Fibroblast of lung (primary cell): ENCODE measurements around the gene MYO5B. TPM values are rescaled to one million over a fixed set of nuclear protein-coding genes. Genes with fewer than 3 reads are reported as not detected.

Source experiments
- DNase-seq, 2 donors: peaks; one replicate each; pipeline versions ENCODE4 v3.0.0 to v3.0.0-alpha.2; 2010; ENCODE audit warnings: low read depth in 2 of 2
- H2AFZ ChIP-seq: 2 replicates; pipeline ENCODE4 v1.5.1; 2012; ENCODE audit warnings: low read length, control low read depth, inconsistent platforms
- H3K27ac ChIP-seq: 2 replicates; pipeline ENCODE4 v1.5.1; 2011; ENCODE audit warnings: low read length, control low read depth; ENCODE audit not compliant: insufficient read depth
- H3K27me3 ChIP-seq: 2 replicates; pipeline ENCODE4 v1.5.1; 2011; ENCODE audit warnings: mild to moderate bottlenecking, low read length; ENCODE audit not compliant: control insufficient read depth, insufficient read depth
- H3K36me3 ChIP-seq: 2 replicates; pipeline ENCODE4 v1.5.1; 2011; ENCODE audit warnings: low read length; ENCODE audit not compliant: control insufficient read depth, insufficient read depth
- H3K4me1 ChIP-seq: 2 replicates; pipeline ENCODE4 v1.5.1; 2011; ENCODE audit warnings: low read length; ENCODE audit not compliant: control insufficient read depth, insufficient read depth; ENCODE audit errors: extremely low read depth
- H3K4me2 ChIP-seq: 2 replicates; pipeline ENCODE4 v1.5.1; 2011; ENCODE audit warnings: low read length, control low read depth; ENCODE audit not compliant: insufficient read depth; ENCODE audit errors: extremely low read depth
- H3K4me3 ChIP-seq, 4 experiments: fragments of 200-600 bp in 1 of 4; sonication (generic) in 1 of 4; replicated peaks in 1 of 4; 2 replicates each; pipeline ENCODE4 v1.5.1; 2011 to 2016; ENCODE audit warnings: low read length in 4 of 4, low read depth in 3 of 4, mild to moderate bottlenecking in 3 of 4, control low read depth in 2 of 4, inconsistent platforms in 1 of 4, mixed read lengths in 1 of 4; ENCODE audit not compliant: insufficient read depth in 1 of 4; ENCODE audit errors: control extremely low read depth in 1 of 4
- H3K79me2 ChIP-seq: 2 replicates; pipeline ENCODE4 v1.5.1; 2012; ENCODE audit warnings: mild to moderate bottlenecking, low read length, inconsistent platforms; ENCODE audit not compliant: control insufficient read depth, insufficient read depth
- H3K9ac ChIP-seq: 2 replicates; pipeline ENCODE4 v1.5.1; 2011; ENCODE audit warnings: mild to moderate bottlenecking, low read length, control low read depth; ENCODE audit not compliant: insufficient read depth
- H3K9me3 ChIP-seq: 2 replicates; pipeline ENCODE4 v1.5.1; 2012; ENCODE audit warnings: low read depth, low read length; ENCODE audit not compliant: control insufficient read depth, insufficient read depth
- H4K20me1 ChIP-seq: 2 replicates; pipeline ENCODE4 v1.5.1; 2011; ENCODE audit warnings: low read length; ENCODE audit not compliant: control insufficient read depth, insufficient read depth; ENCODE audit errors: extremely low read depth
- CTCF ChIP-seq, 2 donors: IDR thresholded peaks in 1 of 2; conservative IDR thresholded peaks in 1 of 2; 1 replicate in 1 of 2; 2 replicates in 1 of 2; pipeline ENCODE4 v1.5.1; 2011 to 2012; ENCODE audit warnings: low read length in 2 of 2, control low read depth in 1 of 2, inconsistent platforms in 1 of 2, low read depth in 1 of 2, mild to moderate bottlenecking in 1 of 2
- EZH2 ChIP-seq: IDR thresholded peaks from 2 replicates; pipeline ENCODE4 v1.5.1; 2012; ENCODE audit warnings: low read length, control low read depth, mild to moderate bottlenecking; ENCODE audit errors: missing control alignments
- polyA plus RNA-seq, 2 donors: library from polyadenylated mRNA; depleted of rRNA in 1 of 2; stranded (reverse) in 1 of 2; unstranded in 1 of 2; fragments of >200 nt; gene quantifications; 2 replicates each; pipeline ENCODE4 v1.2.1, GENCODE V29; 2011 to 2012; ENCODE audit warnings: missing spikeins in 1 of 2
- total RNA-seq: library from RNA; depleted of rRNA; stranded (reverse); fragments of >200 nt; gene quantifications from 2 replicates; pipeline ENCODE4 v1.2.1, GENCODE V29; 2014

Gene MYO5B
- total and polyA plus RNA-seq, 2 donors (not counting 1 experiment from before 2014, with no cell fraction given) = under 0.01 to 0.06 TPM

GRCh38 chr18:49970319-49970718, 224.6 kb downstream of the MYO5B start:
- Histone ChIP-seq H3K9me3 (no peaks in the 10 kb centered on the region), H3K36me3 (no peaks in the 10 kb centered on the region), H3K79me2 (no peaks in the 10 kb centered on the region), H4K20me1 (no peaks in the 10 kb centered on the region), H2AFZ (no peak overlapping the region), H3K4me2 (no peak overlapping the region), H3K9ac (no peak overlapping the region), H3K27ac (no peak overlapping the region), H3K4me3 (no peak overlapping the region), H3K27me3 (no peaks in the 10 kb centered on the region), H3K4me1 (no peaks in the 10 kb centered on the region)
- no peak for DNase-seq
- TF ChIP-seq EZH2 = no peak
- no peak for TF ChIP-seq CTCF (conservative IDR thresholded peaks at IDR 0.05 in 1 of 2, IDR thresholded peaks at IDR 0.05 in 1 of 2; ENCODE audit: low read depth in 1 of 2, low read length in 2 of 2)

- H3K27me3 ChIP-seq = no peaks in the 10 kb centered on the region
- H4K20me1 ChIP-seq = no peaks in the 10 kb centered on the region
- H3K27ac ChIP-seq = no peak overlapping the region
- no peak overlapping the region for H3K4me2 ChIP-seq
- no peaks in the 10 kb centered on the region for H3K9me3 ChIP-seq
- H3K4me3 ChIP-seq = no peak overlapping the region
- no peak overlapping the region for H2AFZ ChIP-seq
- no peak overlapping the region for H3K9ac ChIP-seq
- TF ChIP-seq EZH2 (no peak), CTCF (conservative IDR thresholded peaks at IDR 0.05 in 1 of 2, IDR thresholded peaks at IDR 0.05 in 1 of 2; ENCODE audit: low read depth in 1 of 2, low read length in 2 of 2) (no peak)
- no peaks in the 10 kb centered on the region for H3K79me2 ChIP-seq
- H3K4me1 ChIP-seq = no peaks in the 10 kb centered on the region
- no peak for DNase-seq
- no peaks in the 10 kb centered on the region for H3K36me3 ChIP-seq
Observed at GRCh38 chr18:49968644-49969309, 226.2 kb downstream of the MYO5B start.

GRCh38 chr18:49967636-49968313, 227.2 kb downstream of the MYO5B start:
- H2AFZ ChIP-seq = no peak overlapping the region
- H3K4me2 ChIP-seq = no peak overlapping the region
- H3K4me1 ChIP-seq = no peaks in the 10 kb centered on the region
- no peak overlapping the region for H3K27ac ChIP-seq
- no peak overlapping the region for H3K4me3 ChIP-seq
- H3K36me3 ChIP-seq = no peaks in the 10 kb centered on the region
- no peak overlapping the region for H3K9ac ChIP-seq
- no peaks in the 10 kb centered on the region for H4K20me1 ChIP-seq
- no peaks in the 10 kb centered on the region for H3K79me2 ChIP-seq
- no peak for TF ChIP-seq CTCF (conservative IDR thresholded peaks at IDR 0.05 in 1 of 2, IDR thresholded peaks at IDR 0.05 in 1 of 2; ENCODE audit: low read depth in 1 of 2, low read length in 2 of 2)
- no peak for TF ChIP-seq EZH2
- no peaks in the 10 kb centered on the region for H3K9me3 ChIP-seq
- H3K27me3 ChIP-seq = no peaks in the 10 kb centered on the region
- no peak for DNase-seq
